ENCODE results near the gene UBL4A. TPM values are rescaled to one million over a fixed set of nuclear protein-coding genes. Genes with fewer than 3 reads are reported as not detected.

The UBL4A gene
- total and polyA plus RNA-seq, 2 of the 13 experiments (the other 11 are each of a cell fraction or from before 2014, with no cell fraction given), result 16.8 to 25.5 TPM

- no peak for TF ChIP-seq ARID5B (CRISPR knock-in tag; IDR thresholded peaks at IDR 0.05)
- TF ChIP-seq, protein P1, sequence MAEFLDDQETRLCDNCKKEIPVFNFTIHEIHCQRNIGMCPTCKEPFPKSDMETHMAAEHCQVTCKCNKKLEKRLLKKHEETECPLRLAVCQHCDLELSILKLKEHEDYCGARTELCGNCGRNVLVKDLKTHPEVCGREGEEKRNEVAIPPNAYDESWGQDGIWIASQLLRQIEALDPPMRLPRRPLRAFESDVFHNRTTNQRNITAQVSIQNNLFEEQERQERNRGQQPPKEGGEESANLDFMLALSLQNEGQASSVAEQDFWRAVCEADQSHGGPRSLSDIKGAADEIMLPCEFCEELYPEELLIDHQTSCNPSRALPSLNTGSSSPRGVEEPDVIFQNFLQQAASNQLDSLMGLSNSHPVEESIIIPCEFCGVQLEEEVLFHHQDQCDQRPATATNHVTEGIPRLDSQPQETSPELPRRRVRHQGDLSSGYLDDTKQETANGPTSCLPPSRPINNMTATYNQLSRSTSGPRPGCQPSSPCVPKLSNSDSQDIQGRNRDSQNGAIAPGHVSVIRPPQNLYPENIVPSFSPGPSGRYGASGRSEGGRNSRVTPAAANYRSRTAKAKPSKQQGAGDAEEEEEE (CRISPR knock-in tag; IDR thresholded peaks at IDR 0.05; ENCODE audit: borderline replicate concordance), result no peak
- no peak for TF ChIP-seq USF2 (IDR thresholded peaks at IDR 0.05; ENCODE audit: low read depth, low read length)
- TF ChIP-seq USF2 (CRISPR knock-in tag; IDR thresholded peaks at IDR 0.05; ENCODE audit: borderline replicate concordance), result no peak
- no peak for TF ChIP-seq ZNF530 (CRISPR knock-in tag; IDR thresholded peaks at IDR 0.05; ENCODE audit: low read depth)
- TF ChIP-seq ELF4 (CRISPR knock-in tag; IDR thresholded peaks at IDR 0.05; ENCODE audit: borderline replicate concordance), result no peak
- peak; percentile 73; the same call in 1 of the 2 replicates for TF ChIP-seq ZNF430 (CRISPR knock-in tag; IDR thresholded peaks at IDR 0.05)
- no peak for TF ChIP-seq BATF2 (CRISPR knock-in tag; IDR thresholded peaks at IDR 0.05)
- no peak for TF ChIP-seq CHD4 (IDR thresholded peaks at IDR 0.05; ENCODE audit: borderline replicate concordance, low read length)
- no peak for TF ChIP-seq THYN1 (CRISPR knock-in tag; IDR thresholded peaks at IDR 0.05; ENCODE audit: borderline replicate concordance, low read depth)
- no peak; the same call in 1 of the 2 replicates for TF ChIP-seq ZIK1 (CRISPR knock-in tag; IDR thresholded peaks at IDR 0.05; ENCODE audit: borderline replicate concordance, low read depth)
- no peak for TF ChIP-seq HNRNPL (IDR thresholded peaks at IDR 0.05; ENCODE audit: low read depth, low read length)
- no peak for TF ChIP-seq ZFAT (CRISPR knock-in tag; conservative IDR thresholded peaks at IDR 0.05)
- TF ChIP-seq KDM6A (CRISPR knock-in tag; IDR thresholded peaks at IDR 0.05; ENCODE audit: low read depth), result no peak
- TF ChIP-seq ZBTB7A (CRISPR knock-in tag; IDR thresholded peaks at IDR 0.05), result no peak
- no peak for TF ChIP-seq YY1 (IDR thresholded peaks at IDR 0.05; ENCODE audit: insufficient read depth, insufficient replicate concordance, low read depth, low read length)
- no peak for TF ChIP-seq UBTF (CRISPR knock-in tag; IDR thresholded peaks at IDR 0.05)
Observed at GRCh38 chrX:154478728-154479622, 7.4 kb downstream of the UBL4A start, which contains the start of gene LAGE3 (continued).
